T-helper 1 cell treated with Interleukin-12 subunit alpha and Interleukin-12 subunit beta and Interleukin-4 antibody, amounts not matched to agents 30 μg/mL and 1 μg/mL, for 36 hours (primary cell): Measurements from ENCODE around the gene NME7.
"Not testable (repeated sequence)": the region's sequence is repeated elsewhere in the genome, so short reads cannot be mapped to it uniquely, and the experiment has no call there.

Source experiments
- H3K27ac Mint-ChIP-seq: one replicate; pipeline ENCODE4 v1.8.0; 2021; ENCODE audit warnings: mild to moderate bottlenecking, mixed read lengths
- H3K27me3 Mint-ChIP-seq: one replicate; pipeline ENCODE4 v1.8.0; 2021; ENCODE audit warnings: low read depth, mixed read lengths
- H3K36me3 Mint-ChIP-seq: one replicate; pipeline ENCODE4 v1.8.0; 2021; ENCODE audit warnings: low read depth, mixed read lengths
- H3K4me1 Mint-ChIP-seq: one replicate; pipeline ENCODE4 v1.8.0; 2021; ENCODE audit warnings: low read depth, mixed read lengths
- H3K4me3 Mint-ChIP-seq: one replicate; pipeline ENCODE4 v1.8.0; 2021; ENCODE audit warnings: mild to moderate bottlenecking, moderate library complexity, mixed read lengths
- H3K9me3 Mint-ChIP-seq: one replicate; pipeline ENCODE4 v1.8.0; 2021; ENCODE audit warnings: mixed read lengths

The NME7 gene

DNA sequence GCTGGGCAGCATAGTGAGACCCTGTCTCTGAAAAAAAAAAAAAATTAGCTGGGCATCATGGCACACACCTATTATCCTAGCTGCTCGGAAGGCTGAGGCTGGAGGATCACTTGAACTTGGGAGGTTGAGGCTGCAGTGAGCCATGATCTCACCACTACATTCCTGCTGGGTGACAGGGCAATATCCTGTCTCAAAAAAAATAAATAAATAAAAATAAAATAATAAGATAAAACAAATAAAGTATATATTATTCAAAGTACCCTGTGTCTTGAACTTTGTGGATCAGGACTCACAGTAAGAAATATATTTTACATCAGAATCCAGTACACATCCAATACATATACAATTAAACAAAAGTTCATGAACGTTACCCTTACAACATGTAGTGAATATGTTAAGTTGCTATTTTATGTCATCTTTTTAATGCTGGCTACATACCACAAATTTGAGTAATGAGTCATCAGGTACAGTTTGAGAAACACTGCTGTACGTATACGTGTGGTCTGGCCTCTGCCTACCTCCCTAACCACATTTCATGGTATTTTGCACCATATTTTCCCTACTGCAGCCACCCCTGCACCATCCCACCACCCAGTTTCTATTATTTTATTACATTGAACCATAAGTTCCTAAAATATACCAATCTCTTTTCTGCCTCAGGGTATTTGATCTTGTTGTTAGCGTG is 4.4 kb downstream of the NME7 start:
- H3K9me3 Mint-ChIP-seq, result no peaks in the 10 kb centered on the region
- peaks cover 8% of the 10 kb centered on the region for H3K36me3 Mint-ChIP-seq
- peaks cover 19% of the 10 kb centered on the region for H3K4me1 Mint-ChIP-seq
- peak overlapping the region; percentile 15 for H3K4me3 Mint-ChIP-seq
- peak overlapping the region; percentile 56 for H3K27ac Mint-ChIP-seq
- H3K27me3 Mint-ChIP-seq, result no peaks in the 10 kb centered on the region

GRCh38 chr1:169361281-169361680 is 6.3 kb downstream of the NME7 start:
- peaks cover 8% of the 10 kb centered on the region for H3K36me3 Mint-ChIP-seq
- H3K9me3 Mint-ChIP-seq, result no peaks in the 10 kb centered on the region
- H3K27me3 Mint-ChIP-seq, result no peaks in the 10 kb centered on the region
- H3K27ac Mint-ChIP-seq, result no peak overlapping the region
- H3K4me1 Mint-ChIP-seq, result peaks cover 19% of the 10 kb centered on the region
- no peak overlapping the region for H3K4me3 Mint-ChIP-seq

GRCh38 chr1:169360415-169360814 is 7.2 kb downstream of the NME7 start:
- H3K27me3 Mint-ChIP-seq, result no peaks in the 10 kb centered on the region
- peaks cover 8% of the 10 kb centered on the region for H3K36me3 Mint-ChIP-seq
- no peaks in the 10 kb centered on the region for H3K9me3 Mint-ChIP-seq
- H3K27ac Mint-ChIP-seq, result no peak overlapping the region
- peaks cover 19% of the 10 kb centered on the region for H3K4me1 Mint-ChIP-seq
- no peak overlapping the region for H3K4me3 Mint-ChIP-seq

DNA sequence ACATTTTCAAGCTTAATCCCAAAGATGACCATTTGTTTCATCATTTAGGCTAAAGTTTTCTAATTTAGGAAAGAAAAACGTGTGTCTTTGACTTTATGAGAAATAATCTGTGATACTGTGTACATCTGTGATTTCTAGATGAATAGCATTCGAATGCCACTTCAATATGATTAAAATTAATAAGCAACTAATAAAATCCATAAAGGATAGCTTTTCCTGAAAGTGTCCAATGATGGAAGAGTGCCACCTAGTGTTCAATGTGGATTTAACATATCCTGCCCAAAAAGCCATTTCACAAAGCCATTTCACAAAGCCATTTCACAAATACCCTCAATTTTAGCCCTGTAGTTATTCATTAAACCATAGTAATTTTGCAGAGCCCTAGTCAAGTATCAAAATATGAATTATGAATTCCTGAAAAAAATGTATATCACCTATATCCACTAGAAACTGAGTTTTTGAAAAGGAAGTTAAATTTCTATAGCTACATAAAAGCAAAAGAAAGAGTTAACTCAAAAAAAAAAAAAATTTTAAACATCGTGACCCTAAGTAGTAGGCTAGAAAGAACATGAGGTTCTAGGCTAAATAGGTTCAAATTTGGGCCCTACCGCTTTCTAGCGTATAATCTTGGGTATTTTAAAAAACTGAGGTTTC is 19.1 kb downstream of the NME7 start:
- Mint-ChIP-seq H3K9me3 (no peaks in the 10 kb centered on the region), H3K4me1 (peaks cover 7% of the 10 kb centered on the region), H3K36me3 (no peaks in the 10 kb centered on the region), H3K27me3 (no peaks in the 10 kb centered on the region), H3K27ac (no peak overlapping the region), H3K4me3 (no peak overlapping the region)

DNA sequence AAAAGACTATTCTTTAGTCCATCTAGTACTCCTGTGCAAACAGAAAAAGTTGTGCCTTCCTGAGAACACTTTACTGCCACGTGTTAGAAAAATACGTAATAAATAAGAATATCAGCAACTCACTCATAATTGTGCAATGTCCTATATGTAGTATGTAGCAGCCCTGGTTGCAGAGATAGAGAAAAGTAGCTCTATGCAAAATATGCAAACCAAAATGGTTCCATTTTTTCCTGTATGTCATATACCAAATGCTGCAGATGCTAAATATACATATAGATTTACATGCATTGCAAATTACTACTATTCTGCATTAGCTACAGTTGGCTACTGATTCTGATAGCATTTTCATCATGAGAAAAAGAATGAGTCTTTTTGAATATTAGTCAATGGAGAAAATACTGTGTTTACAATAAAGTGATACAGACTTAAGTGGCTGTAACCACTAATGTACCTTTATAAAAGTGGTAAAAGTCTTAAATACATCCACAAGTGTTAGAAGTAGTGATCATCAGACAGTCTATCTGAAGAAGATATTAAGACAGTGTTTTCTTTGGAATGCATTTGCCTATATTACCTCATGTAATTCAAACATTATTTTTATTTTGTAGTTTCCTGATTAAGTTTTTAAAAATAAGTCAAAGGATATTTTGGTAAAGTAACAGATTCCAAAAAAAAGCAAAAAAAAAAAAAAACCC is 19.8 kb downstream of the NME7 start:
- no peaks in the 10 kb centered on the region for H3K27me3 Mint-ChIP-seq
- H3K27ac Mint-ChIP-seq, result no peak overlapping the region
- no peaks in the 10 kb centered on the region for H3K9me3 Mint-ChIP-seq
- H3K4me1 Mint-ChIP-seq, result peaks cover 5% of the 10 kb centered on the region
- no peaks in the 10 kb centered on the region for H3K36me3 Mint-ChIP-seq
- no peak overlapping the region for H3K4me3 Mint-ChIP-seq

DNA sequence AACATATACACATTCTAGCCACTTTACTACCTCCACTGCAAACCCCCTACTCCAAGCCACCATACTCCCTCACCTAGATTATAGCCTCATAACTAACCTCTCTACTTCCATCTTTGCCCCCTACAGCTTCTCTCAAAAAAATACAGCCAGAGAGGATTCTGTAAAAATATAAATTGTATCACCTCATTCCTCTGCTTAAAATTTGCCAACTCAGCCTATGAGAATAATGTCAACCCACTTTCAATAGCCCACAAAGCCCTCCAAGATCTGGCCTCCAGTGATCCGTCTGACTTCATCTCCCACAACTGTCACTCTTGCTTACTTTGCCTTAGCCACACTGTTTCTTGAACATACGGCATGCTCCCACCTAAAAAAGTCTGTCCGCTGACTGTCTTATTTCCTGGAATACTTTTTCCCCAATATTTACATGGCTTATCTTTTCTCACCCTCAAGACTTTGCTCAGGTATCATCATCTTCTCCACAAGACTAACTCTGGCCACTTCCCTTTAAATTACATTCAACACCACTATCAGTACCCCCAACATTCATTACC is 21.5 kb downstream of the NME7 start:
- Mint-ChIP-seq H3K4me3 (no peak overlapping the region), H3K36me3 (no peaks in the 10 kb centered on the region), H3K27ac (no peak overlapping the region), H3K4me1 (no peaks in the 10 kb centered on the region), H3K27me3 (no peaks in the 10 kb centered on the region), H3K9me3 (peaks cover under 1% of the 10 kb centered on the region)

- Mint-ChIP-seq H3K36me3 (peaks cover 3% of the 10 kb centered on the region), H3K9me3 (peaks cover 6% of the 10 kb centered on the region)
These were observed 22.1 kb downstream of the NME7 start for GRCh38 chr1:169345511-169345910.

GRCh38 chr1:169342096-169342495 is 25.5 kb downstream of the NME7 start:
- not testable (repeated sequence) for H3K4me3 Mint-ChIP-seq, H3K27ac Mint-ChIP-seq, H3K27me3 Mint-ChIP-seq, H3K4me1 Mint-ChIP-seq
- Mint-ChIP-seq H3K9me3 (peaks cover 17% of the 10 kb centered on the region), H3K36me3 (peaks cover 14% of the 10 kb centered on the region)

More at GRCh38 chr1:169345511-169345910, 22.1 kb downstream of the NME7 start:
- no peak overlapping the region for H3K27ac Mint-ChIP-seq
- H3K4me1 Mint-ChIP-seq, result no peaks in the 10 kb centered on the region
- H3K4me3 Mint-ChIP-seq, result no peak overlapping the region
- no peaks in the 10 kb centered on the region for H3K27me3 Mint-ChIP-seq

- Mint-ChIP-seq H3K4me1 (peaks cover 7% of the 10 kb centered on the region), H3K9me3 (peaks cover 17% of the 10 kb centered on the region), H3K27me3 (no peaks in the 10 kb centered on the region), H3K4me3 (no peak overlapping the region), H3K36me3 (peaks cover 16% of the 10 kb centered on the region), H3K27ac (no peak overlapping the region)
These were observed 26.7 kb downstream of the NME7 start for GRCh38 chr1:169340882-169341281.

DNA sequence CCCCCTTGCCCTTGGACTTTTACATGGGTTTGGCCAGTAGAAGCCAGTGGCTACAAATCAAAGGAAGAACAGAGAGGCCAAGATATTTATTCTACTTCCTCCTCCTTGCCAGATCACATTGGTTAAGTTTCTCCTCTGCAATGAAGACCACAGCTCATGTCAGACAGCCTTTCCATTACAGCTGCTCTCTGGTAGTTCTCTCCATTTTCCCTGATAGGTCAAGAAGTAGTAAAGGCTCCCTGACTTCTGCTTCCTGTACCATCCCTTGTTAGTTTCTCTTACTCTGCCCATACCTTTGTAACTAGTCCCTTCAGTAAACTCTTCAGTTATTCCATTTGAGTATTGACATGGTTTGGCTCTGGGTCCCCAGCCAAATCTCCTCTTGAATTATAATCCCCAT is 27.8 kb downstream of the NME7 start:
- Mint-ChIP-seq H3K27me3 (no peaks in the 10 kb centered on the region), H3K9me3 (peaks cover 17% of the 10 kb centered on the region), H3K4me1 (peaks cover 7% of the 10 kb centered on the region), H3K27ac (peak overlapping the region; percentile 34), H3K36me3 (peaks cover 17% of the 10 kb centered on the region), H3K4me3 (no peak overlapping the region)

GRCh38 chr1:169338617-169339016 is 29.0 kb downstream of the NME7 start:
- no peaks in the 10 kb centered on the region for H3K27me3 Mint-ChIP-seq
- H3K9me3 Mint-ChIP-seq, result peaks cover 17% of the 10 kb centered on the region
- no peak overlapping the region for H3K27ac Mint-ChIP-seq
- H3K36me3 Mint-ChIP-seq, result peaks cover 18% of the 10 kb centered on the region
- H3K4me1 Mint-ChIP-seq, result peaks cover 7% of the 10 kb centered on the region
- no peak overlapping the region for H3K4me3 Mint-ChIP-seq

GRCh38 chr1:169336947-169337715 is 30.5 kb downstream of the NME7 start:
- Mint-ChIP-seq H3K4me1 (peaks cover 10% of the 10 kb centered on the region), H3K36me3 (peaks cover 20% of the 10 kb centered on the region), H3K9me3 (peaks cover 17% of the 10 kb centered on the region)
- not testable (repeated sequence) for H3K27ac Mint-ChIP-seq, H3K27me3 Mint-ChIP-seq, H3K4me3 Mint-ChIP-seq

DNA sequence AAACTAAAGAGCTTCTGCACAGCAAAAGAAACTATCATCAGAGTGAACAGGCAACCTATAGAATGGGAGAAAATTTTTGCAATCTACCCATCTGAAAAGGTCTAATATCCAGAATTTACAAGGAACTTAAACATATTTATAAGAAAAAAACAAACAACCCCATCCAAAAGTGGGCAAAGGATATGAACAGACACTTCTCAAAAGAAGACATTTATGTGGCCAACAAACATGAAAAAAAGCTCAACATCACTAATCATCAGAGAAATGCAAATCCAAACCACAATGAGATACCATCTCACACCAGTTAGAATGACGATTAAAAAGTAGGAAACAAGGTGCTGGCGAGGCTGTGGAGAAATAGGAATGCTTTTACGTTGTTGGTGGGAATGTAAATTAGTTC is 32.9 kb downstream of the NME7 start:
- not testable (repeated sequence) for H3K4me1 Mint-ChIP-seq, H3K4me3 Mint-ChIP-seq, H3K27ac Mint-ChIP-seq, H3K27me3 Mint-ChIP-seq
- Mint-ChIP-seq H3K36me3 (peaks cover 11% of the 10 kb centered on the region), H3K9me3 (peaks cover 11% of the 10 kb centered on the region)

GRCh38 chr1:169330927-169331326 is 36.7 kb downstream of the NME7 start:
- no peak overlapping the region for H3K4me3 Mint-ChIP-seq
- no peak overlapping the region for H3K27ac Mint-ChIP-seq
- peaks cover 12% of the 10 kb centered on the region for H3K36me3 Mint-ChIP-seq
- no peaks in the 10 kb centered on the region for H3K27me3 Mint-ChIP-seq
- peaks cover 5% of the 10 kb centered on the region for H3K4me1 Mint-ChIP-seq
- H3K9me3 Mint-ChIP-seq, result peaks cover 15% of the 10 kb centered on the region
